ENCODE data around the gene GOLGA7B.

The GOLGA7B gene

GRCh38 chr10:97869091-97870042 is 19.7 kb downstream of the GOLGA7B start:
- no peak overlapping the region for H3K27ac ChIP-seq (replicated peaks)
- no peak overlapping the region for H3K4me3 ChIP-seq (replicated peaks; ENCODE audit: insufficient read depth, low read length)
- TF ChIP-seq CTCF (IDR thresholded peaks at IDR 0.05; ENCODE audit: insufficient read depth, low read length) (peak; percentile 94), POLR2AphosphoS5 (IDR thresholded peaks at IDR 0.05; ENCODE audit: low read depth) (0 out of 2 replicates have a peak, but pooled peaks have one; percentile 42), SPI1 (IDR thresholded peaks at IDR 0.05; ENCODE audit: borderline replicate concordance, low read depth) (0 out of 2 replicates have a peak, but pooled peaks have one; percentile 27), REST (IDR thresholded peaks at IDR 0.05; ENCODE audit: insufficient replicate concordance, low read depth) (no peak)

GRCh38 chr10:97870990-97871389 is 21.3 kb downstream of the GOLGA7B start:
- peaks cover 5% of the 10 kb centered on the region for H3K27me3 ChIP-seq (ENCODE audit: insufficient read depth, poor library complexity, severe bottlenecking)
- no peak for DNase-seq (ENCODE audit: low read depth in 1 of 2, low spot score in 1 of 2)
- no peak overlapping the region for H3K4me3 ChIP-seq (replicated peaks; ENCODE audit: insufficient read depth, low read length)
- no peak for TF ChIP-seq CTCF (IDR thresholded peaks at IDR 0.05; ENCODE audit: insufficient read depth, low read length)
- TF ChIP-seq SPI1 (IDR thresholded peaks at IDR 0.05; ENCODE audit: borderline replicate concordance, low read depth), result no peak
- no peak overlapping the region for H3K27ac ChIP-seq (replicated peaks)

More at GRCh38 chr10:97869091-97870042, 19.7 kb downstream of the GOLGA7B start:
- DNase-seq (ENCODE audit: low read depth in 1 of 2, low spot score in 1 of 2), result peak; percentile 61 to 93
- H3K27me3 ChIP-seq (ENCODE audit: insufficient read depth, poor library complexity, severe bottlenecking), result peaks cover 5% of the 10 kb centered on the region

GRCh38 chr10:97873569-97873968 is 23.9 kb downstream of the GOLGA7B start:
- TF ChIP-seq REST (IDR thresholded peaks at IDR 0.05; ENCODE audit: insufficient replicate concordance, low read depth) (no peak), SPI1 (IDR thresholded peaks at IDR 0.05; ENCODE audit: borderline replicate concordance, low read depth) (no peak), GABPA (IDR thresholded peaks at IDR 0.05; ENCODE audit: low read depth) (no peak), CTCF (IDR thresholded peaks at IDR 0.05; ENCODE audit: insufficient read depth, low read length) (no peak), POLR2AphosphoS5 (IDR thresholded peaks at IDR 0.05; ENCODE audit: low read depth) (no peak)
- Histone ChIP-seq H3K4me3 (replicated peaks; ENCODE audit: insufficient read depth, low read length) (no peak overlapping the region), H3K27me3 (ENCODE audit: insufficient read depth, poor library complexity, severe bottlenecking) (peaks cover 5% of the 10 kb centered on the region), H3K27ac (replicated peaks) (no peak overlapping the region)
- no peak for DNase-seq (ENCODE audit: low read depth in 1 of 2, low spot score in 1 of 2)

All from HL-60 (cell line).